Epithelial cell of esophagus (primary cell): ENCODE data around the gene SHANK2.

Source experiments
- DNase-seq: peaks from one replicate; pipeline ENCODE4 v3.0.0; 2010; ENCODE audit warnings: low read depth
- H3K4me3 ChIP-seq: 2 replicates; pipeline ENCODE4 v1.5.1; 2011; ENCODE audit warnings: mild to moderate bottlenecking, low read length, control low read depth
- CTCF ChIP-seq: IDR thresholded peaks from 2 replicates; pipeline ENCODE4 v1.5.1; 2011; ENCODE audit warnings: low read depth, mild to moderate bottlenecking, low read length, control low read depth, inconsistent platforms; ENCODE audit not compliant: insufficient read depth; ENCODE audit errors: missing control alignments

SHANK2 gene

GRCh38 chr11:71252269-71252769 is at the start of gene SHANK2:
SHANK2 (minus strand) TSS chr11:71252577; CDS start chr11:71147326, 105,251 bp downstream.
- no peak for TF ChIP-seq CTCF
- DNase-seq, result peak; percentile 51
- H3K4me3 ChIP-seq, result peak within 1 kb of the TSS; percentile 70

GRCh38 chr11:71301858-71302533 is 49.6 kb upstream of the SHANK2 start:
- H3K4me3 ChIP-seq, result no peak overlapping the region
- DNase-seq, result no peak
- no peak for TF ChIP-seq CTCF

- TF ChIP-seq CTCF, result no peak
- H3K4me3 ChIP-seq, result no peak overlapping the region
- DNase-seq, result no peak
Observed at GRCh38 chr11:71301046-71301857, 48.9 kb upstream of the SHANK2 start.

- no peak overlapping the region for H3K4me3 ChIP-seq
- TF ChIP-seq CTCF, result no peak
- no peak for DNase-seq
Observed at GRCh38 chr11:71300187-71300586, 47.8 kb upstream of the SHANK2 start.

GRCh38 chr11:71298761-71299181 is 46.4 kb upstream of the SHANK2 start:
- no peak overlapping the region for H3K4me3 ChIP-seq
- no peak for DNase-seq
- no peak for TF ChIP-seq CTCF

GRCh38 chr11:71298016-71298550 is 45.7 kb upstream of the SHANK2 start:
- H3K4me3 ChIP-seq, result no peak overlapping the region
- no peak for DNase-seq
- TF ChIP-seq CTCF, result no peak
